ENCODE measurements around the gene MCF2L. TPM values are rescaled to one million over a fixed set of nuclear protein-coding genes. Genes with fewer than 3 reads are reported as not detected.
"Not testable (repeated sequence)": the region's sequence is repeated elsewhere in the genome, so short reads cannot be mapped to it uniquely, and the experiment has no call there.

The MCF2L gene
- total RNA-seq, 2 experiments from 2014 or later: 6.5 to 7.4 TPM

DNA sequence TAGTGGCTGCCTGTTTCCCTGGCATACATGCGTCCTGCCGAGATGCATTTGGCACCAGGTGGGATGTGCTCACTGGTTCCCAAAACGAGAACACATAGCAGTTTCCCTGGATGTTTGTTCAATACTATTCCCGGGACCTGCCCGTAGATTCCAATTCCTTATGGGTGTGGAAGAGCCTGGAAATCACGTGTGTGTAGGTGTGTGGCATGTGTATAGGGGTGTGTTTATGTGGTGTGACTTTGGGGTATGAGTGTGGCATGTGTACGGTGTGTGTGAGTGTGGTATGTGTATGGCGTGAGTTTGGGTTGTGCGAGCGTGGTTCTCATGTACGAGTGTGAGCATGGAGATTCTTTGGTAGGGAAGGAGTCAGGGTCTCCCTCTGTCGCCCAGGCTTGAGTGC is 133.7 kb downstream of the MCF2L start:
- Mint-ChIP-seq H3K4me1 (ENCODE audit: low read depth) (no peaks in the 10 kb centered on the region), H3K27me3 (ENCODE audit: low read depth) (no peaks in the 10 kb centered on the region), H3K27ac (no peak overlapping the region), H3K9me3 (no peaks in the 10 kb centered on the region), H3K4me3 (no peak overlapping the region), H3K36me3 (ENCODE audit: low read depth) (no peaks in the 10 kb centered on the region)
- DNase-seq: no peak
- CTCF ChIA-PET: no interaction called here
- intact Hi-C loops (cut with micrococcal nuclease): no loop called here

DNA sequence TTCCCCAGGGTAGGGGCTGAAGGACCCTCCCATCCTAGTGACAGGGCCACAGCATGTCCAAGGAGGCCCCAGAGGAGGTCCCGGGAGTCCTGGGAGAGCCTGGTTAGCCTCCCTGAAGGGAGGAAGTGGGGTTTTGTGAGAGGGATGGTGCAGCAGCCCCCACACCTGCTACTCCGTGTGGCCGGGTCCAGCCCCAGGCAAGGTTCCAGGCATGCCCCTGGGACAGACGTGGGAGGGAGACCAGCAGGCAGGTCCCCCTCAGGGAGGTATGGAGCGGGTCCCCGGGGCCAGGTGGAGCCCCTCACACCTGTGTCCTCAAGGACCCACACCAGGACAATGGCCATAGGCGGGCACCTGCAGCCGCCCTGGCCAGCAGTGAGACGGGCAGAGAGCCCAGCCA is 134.6 kb downstream of the MCF2L start:
- DNase-seq: no peak
- no peaks in the 10 kb centered on the region for H3K27me3 Mint-ChIP-seq (ENCODE audit: low read depth)
- intact Hi-C loops (cut with micrococcal nuclease): no loop called here
- no peak overlapping the region for H3K27ac Mint-ChIP-seq
- H3K9me3 Mint-ChIP-seq: no peaks in the 10 kb centered on the region
- CTCF ChIA-PET: no interaction called here
- H3K36me3 Mint-ChIP-seq (ENCODE audit: low read depth): no peaks in the 10 kb centered on the region
- no peak overlapping the region for H3K4me3 Mint-ChIP-seq
- H3K4me1 Mint-ChIP-seq (ENCODE audit: low read depth): no peaks in the 10 kb centered on the region

DNA sequence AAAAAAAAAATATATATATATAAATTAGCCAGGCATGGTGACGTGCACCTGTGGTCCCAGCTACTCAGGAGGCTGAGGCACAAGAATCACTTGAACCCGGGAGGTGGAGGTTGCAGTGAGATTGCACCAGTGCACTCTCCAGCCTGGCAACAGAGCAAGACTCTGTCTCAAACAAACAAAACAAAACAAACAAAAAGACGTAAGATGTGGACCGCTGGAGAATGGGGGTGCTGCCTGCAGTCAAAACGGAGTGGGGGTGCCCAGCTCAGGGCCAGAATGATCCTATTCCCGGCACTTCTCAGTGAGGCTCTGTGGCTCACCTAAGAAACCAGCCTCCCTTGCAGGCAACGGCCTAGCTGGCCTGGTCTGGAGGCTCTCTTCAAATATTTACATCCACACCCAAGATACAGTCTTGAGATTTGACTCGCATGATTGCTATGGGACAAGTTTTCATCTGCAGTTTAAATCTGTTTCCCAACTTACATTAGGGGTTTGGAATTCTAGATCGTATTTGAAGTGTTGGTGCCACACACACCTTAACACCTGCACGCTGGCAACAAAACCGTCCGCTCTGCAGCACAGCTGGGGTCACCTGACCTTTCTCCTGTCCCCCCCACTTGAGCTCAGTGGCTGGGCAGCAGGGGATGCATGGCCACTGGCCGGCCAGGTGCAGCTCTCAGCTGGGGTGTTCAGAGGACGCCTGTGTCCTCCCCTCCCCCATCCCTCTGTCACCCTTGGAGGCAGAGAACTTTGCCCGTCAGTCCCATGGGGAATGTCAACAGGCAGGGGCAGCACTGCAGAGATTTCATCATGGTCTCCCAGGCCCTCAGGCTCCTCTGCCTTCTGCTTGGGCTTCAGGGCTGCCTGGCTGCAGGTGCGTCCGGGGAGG is 136.3 kb downstream of the MCF2L start, which contains the start of gene F7:
TSS of gene F7 (plus strand) at position 760 of the 889 bp plus-strand sequence. CDS start at position 811, 51 bp downstream.
- no peaks in the 10 kb centered on the region for H3K36me3 Mint-ChIP-seq (ENCODE audit: low read depth)
- no peak within 1 kb of the TSS for H3K4me3 Mint-ChIP-seq
- no peaks in the 10 kb centered on the region for H3K9me3 Mint-ChIP-seq
- H3K27me3 Mint-ChIP-seq (ENCODE audit: low read depth): peaks cover 3% of the 10 kb centered on the region
- no peak within 1 kb of the TSS for H3K27ac Mint-ChIP-seq
- H3K4me1 Mint-ChIP-seq (ENCODE audit: low read depth): peaks cover 4% of the 10 kb centered on the region
- intact Hi-C loops (cut with micrococcal nuclease): no loop called here
- no peak for DNase-seq
- CTCF ChIA-PET: no interaction called here

DNA sequence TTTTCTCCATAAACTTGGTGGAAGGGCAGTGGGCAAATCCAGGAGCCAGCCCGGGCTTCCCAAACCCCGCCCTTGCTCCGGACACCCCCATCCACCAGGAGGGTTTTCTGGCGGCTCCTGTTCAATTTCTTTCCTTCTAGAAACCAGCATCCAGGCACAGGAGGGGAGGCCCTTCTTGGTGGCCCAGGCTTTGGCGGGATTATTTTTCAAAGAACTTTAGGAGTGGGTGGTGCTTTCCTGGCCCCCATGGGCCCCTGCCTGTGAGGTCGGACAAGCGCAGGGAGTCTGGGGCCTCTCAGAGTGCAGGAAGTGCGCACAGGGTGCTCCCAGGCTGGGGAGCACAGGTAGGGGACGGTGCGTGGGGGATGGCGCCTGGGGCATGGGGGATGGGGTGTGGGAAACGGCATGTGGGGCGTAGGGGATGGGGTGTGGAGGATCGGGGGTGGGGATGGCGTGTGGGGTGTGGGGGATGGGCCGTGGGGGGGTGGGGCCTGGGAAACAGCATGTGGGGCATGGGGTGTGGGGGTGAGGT is 137.0 kb downstream of the MCF2L start:
- DNase-seq: no peak
- Mint-ChIP-seq H3K4me1 (ENCODE audit: low read depth) (peaks cover 4% of the 10 kb centered on the region), H3K27ac (no peak overlapping the region), H3K27me3 (ENCODE audit: low read depth) (peaks cover 3% of the 10 kb centered on the region), H3K4me3 (no peak overlapping the region), H3K9me3 (no peaks in the 10 kb centered on the region), H3K36me3 (ENCODE audit: low read depth) (no peaks in the 10 kb centered on the region)
- intact Hi-C loops (cut with micrococcal nuclease): no loop called here
- CTCF ChIA-PET: no interaction called here

DNA sequence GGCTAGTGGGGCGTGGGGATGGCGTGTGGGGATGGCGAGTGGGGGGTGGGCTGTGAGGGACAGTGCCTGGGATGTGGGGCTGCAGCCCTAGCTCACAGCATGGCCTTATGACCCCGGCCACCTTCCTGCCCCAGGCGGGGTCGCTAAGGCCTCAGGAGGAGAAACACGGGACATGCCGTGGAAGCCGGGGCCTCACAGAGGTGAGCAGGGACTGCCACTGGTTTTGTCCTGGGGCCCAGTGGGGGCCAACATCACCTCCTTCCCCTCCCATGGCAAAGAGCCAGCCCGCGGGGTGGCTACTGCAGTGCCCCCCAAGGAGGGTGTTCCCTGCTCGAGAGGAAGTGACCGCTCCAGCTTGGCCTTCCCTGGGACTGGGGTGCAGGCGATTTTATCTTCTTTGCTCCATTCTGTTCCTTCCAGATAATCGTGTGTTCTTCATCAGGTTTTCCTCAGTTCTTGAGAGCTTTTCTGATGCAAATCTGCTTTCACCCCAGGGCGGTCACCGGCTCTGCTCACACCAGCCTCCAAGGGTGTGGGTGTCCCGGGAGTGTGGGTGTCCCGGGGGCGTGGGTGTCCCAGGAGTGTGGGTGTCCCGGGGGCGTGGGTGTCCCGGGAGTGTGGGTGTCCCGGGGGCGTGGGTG is 137.8 kb downstream of the MCF2L start:
- intact Hi-C loops (cut with micrococcal nuclease): no loop called here
- H3K4me1 Mint-ChIP-seq (ENCODE audit: low read depth): peaks cover 4% of the 10 kb centered on the region
- no peak overlapping the region for H3K27ac Mint-ChIP-seq
- no peak overlapping the region for H3K4me3 Mint-ChIP-seq
- no peak for DNase-seq
- no peaks in the 10 kb centered on the region for H3K36me3 Mint-ChIP-seq (ENCODE audit: low read depth)
- CTCF ChIA-PET: no interaction called here
- peaks cover 3% of the 10 kb centered on the region for H3K27me3 Mint-ChIP-seq (ENCODE audit: low read depth)
- H3K9me3 Mint-ChIP-seq: no peaks in the 10 kb centered on the region

DNA sequence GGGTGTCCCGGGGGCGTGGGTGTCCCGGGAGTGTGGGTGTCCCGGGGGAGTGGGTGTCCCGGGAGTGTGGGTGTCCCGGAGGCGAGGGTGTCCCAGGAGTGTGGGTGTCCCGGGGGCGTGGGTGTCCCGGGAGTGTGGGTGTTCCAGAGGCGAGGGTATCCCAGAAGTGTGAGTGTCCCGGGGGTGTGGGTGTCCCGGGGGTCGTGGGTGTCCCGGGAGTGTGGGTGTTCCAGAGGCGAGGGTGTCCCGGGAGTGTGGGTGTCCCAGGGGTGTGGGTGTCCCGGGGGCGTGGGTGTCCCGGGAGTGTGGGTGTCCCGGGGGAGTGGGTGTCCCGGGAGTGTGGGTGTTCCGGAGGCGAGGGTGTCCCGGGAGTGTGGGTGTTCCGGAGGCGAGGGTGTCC is 139.5 kb downstream of the MCF2L start:
- DNase-seq; H3K4me3 Mint-ChIP-seq; H3K9me3 Mint-ChIP-seq; H3K27me3 Mint-ChIP-seq (ENCODE audit: low read depth); CTCF ChIA-PET; intact Hi-C loops (cut with micrococcal nuclease); H3K36me3 Mint-ChIP-seq (ENCODE audit: low read depth); H3K4me1 Mint-ChIP-seq (ENCODE audit: low read depth); H3K27ac Mint-ChIP-seq: not testable (repeated sequence)

DNA sequence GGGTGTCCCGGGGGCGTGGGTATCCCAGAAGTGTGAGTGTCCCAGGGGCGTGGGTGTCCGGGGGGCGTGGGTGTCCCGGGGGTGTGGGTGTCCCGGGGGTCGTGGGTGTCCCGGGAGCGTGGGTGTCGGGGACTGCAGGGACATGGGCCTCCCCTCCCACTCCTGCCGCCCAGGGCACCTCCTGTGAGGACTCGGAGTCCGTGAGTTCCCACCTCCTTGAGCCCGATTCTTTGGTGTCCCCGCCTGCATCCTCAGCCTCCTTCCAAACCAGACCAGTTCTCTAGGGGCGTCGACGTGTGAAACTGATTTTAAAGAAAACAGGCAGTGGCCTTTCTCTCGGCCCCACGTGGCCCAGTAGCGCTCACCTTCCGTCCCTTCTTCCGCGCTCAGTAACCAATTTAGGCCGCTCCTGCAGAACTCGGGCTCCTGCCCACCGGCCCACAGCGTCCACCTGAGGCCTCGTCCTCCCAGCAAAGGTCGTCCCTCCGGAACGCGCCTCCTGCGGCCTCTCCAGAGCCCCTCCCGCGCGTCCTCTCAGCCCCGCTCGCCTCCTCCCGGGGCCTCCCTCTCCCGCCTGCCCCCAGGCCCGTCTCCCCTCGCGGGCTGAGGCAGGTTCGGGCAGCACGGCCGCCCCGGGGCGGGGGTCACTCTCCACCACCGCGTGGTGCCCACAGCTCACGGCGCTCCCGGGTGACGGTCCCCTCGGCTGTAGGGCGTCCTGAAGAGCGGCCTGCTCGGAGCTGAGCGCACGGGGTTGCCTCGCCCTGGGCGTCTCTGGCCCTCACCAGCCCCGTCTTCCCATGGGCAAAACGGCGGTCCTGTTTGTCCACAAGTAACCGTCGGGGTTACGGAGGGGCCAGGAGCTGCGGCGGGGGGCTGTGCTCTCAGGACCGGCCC is 140.4 kb downstream of the MCF2L start:
- H3K4me3 Mint-ChIP-seq: peak overlapping the region; percentile 38
- H3K9me3 Mint-ChIP-seq: no peaks in the 10 kb centered on the region
- DNase-seq: no peak
- CTCF ChIA-PET: no interaction called here
- no peak overlapping the region for H3K27ac Mint-ChIP-seq
- H3K36me3 Mint-ChIP-seq (ENCODE audit: low read depth): no peaks in the 10 kb centered on the region
- peaks cover 3% of the 10 kb centered on the region for H3K27me3 Mint-ChIP-seq (ENCODE audit: low read depth)
- H3K4me1 Mint-ChIP-seq (ENCODE audit: low read depth): peaks cover 4% of the 10 kb centered on the region
- intact Hi-C loops (cut with micrococcal nuclease): loop anchor here (5.0 kb wide), 1 partner anchor 43 kb away; no protein-coding TSS in a partner anchor

DNA sequence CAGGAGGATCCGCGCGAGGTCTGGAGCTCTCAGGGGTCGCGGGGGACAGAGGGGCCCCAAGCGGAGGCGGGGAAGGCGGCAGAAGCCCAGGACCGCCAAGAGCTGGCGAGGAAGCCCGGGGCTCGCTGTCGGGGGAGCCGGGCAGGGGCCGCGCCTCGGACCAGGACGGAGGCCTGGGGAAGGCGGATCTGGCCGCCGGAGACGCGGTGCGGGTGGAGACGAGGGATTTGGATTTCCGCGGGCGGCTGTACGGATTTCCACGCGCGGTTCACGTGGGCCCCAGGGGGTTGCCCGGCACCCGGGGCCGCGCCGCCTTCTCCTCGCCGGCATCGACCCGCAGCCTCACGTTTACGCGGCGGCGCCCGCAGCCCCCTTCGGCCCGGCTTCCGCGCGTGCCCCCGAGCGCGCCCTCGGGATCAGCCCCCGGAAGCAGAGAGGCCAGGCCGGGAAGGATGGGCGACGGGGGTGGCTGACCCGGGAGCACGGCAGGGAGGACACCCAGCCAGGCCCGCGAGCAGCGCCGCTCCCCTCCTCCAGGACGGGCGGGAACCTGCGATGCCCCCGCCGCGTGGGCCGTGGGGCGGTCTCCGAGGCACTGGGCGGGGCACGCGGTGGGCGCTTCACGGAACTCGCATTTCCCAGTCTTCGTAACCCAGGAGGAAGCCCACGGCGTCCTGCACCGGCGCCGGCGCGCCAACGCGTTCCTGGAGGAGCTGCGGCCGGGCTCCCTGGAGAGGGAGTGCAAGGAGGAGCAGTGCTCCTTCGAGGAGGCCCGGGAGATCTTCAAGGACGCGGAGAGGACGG is 141.2 kb downstream of the MCF2L start:
- H3K27me3 Mint-ChIP-seq (ENCODE audit: low read depth): peaks cover 3% of the 10 kb centered on the region
- CTCF ChIA-PET: no interaction called here
- H3K4me3 Mint-ChIP-seq: peak overlapping the region; percentile 38
- no peak overlapping the region for H3K27ac Mint-ChIP-seq
- intact Hi-C loops (cut with micrococcal nuclease): loop anchor here (5.0 kb wide), 1 partner anchor 42 kb away; no protein-coding TSS in a partner anchor
- peak; percentile 16 for DNase-seq
- peaks cover 4% of the 10 kb centered on the region for H3K4me1 Mint-ChIP-seq (ENCODE audit: low read depth)
- H3K36me3 Mint-ChIP-seq (ENCODE audit: low read depth): no peaks in the 10 kb centered on the region
- no peaks in the 10 kb centered on the region for H3K9me3 Mint-ChIP-seq

DNA sequence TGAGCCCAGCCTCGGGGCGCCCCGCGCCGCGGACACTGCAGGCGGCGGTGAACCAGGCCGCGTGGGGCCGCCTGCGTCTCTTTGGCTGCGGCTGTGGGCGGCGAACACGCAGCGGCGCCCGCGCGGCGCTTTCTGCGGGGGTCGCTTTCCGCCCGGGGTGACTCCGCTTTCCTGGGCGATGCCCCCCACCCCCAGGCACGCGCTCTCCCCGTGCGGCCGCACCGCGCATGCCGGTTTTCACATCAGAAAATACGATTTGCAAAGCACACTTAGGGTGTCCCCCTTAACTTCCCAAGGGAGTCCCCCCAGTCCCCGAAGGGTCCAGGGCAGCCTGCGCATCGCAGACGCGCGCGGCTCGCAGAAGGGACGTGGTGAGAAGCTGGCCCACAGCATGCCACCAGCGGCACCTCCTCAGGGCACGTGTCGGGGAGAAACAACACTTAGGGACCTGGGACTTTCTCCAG is 141.9 kb downstream of the MCF2L start:
- Mint-ChIP-seq H3K4me1 (ENCODE audit: low read depth) (peaks cover 4% of the 10 kb centered on the region), H3K27me3 (ENCODE audit: low read depth) (peaks cover 3% of the 10 kb centered on the region), H3K27ac (no peak overlapping the region), H3K4me3 (peak overlapping the region; percentile 24), H3K36me3 (ENCODE audit: low read depth) (no peaks in the 10 kb centered on the region), H3K9me3 (no peaks in the 10 kb centered on the region)
- intact Hi-C loops (cut with micrococcal nuclease): loop anchor here (5.0 kb wide), 1 partner anchor 41 kb away; no protein-coding TSS in a partner anchor
- CTCF ChIA-PET: no interaction called here
- peak; percentile 3 for DNase-seq

DNA sequence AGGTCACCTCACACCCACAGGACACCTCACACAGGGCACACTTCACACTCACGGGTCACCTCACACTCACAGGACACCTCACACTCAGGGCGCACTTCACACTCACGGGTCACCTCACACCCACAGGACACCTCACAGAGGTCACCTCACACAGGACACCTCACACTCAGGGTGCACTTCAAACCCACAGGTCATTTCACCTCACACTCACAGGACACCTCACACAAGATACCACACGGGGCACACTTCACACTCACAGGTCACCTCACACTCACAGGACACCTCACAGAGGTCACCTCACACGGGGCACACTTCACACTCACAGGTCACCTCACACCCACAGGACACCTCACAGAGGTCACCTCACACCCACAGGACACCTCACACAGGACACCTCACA is 142.8 kb downstream of the MCF2L start:
- H3K9me3 Mint-ChIP-seq, CTCF ChIA-PET: not testable (repeated sequence)
- intact Hi-C loops (cut with micrococcal nuclease): loop anchor here (5.0 kb wide), 1 partner anchor 40 kb away; no protein-coding TSS in a partner anchor

DNA sequence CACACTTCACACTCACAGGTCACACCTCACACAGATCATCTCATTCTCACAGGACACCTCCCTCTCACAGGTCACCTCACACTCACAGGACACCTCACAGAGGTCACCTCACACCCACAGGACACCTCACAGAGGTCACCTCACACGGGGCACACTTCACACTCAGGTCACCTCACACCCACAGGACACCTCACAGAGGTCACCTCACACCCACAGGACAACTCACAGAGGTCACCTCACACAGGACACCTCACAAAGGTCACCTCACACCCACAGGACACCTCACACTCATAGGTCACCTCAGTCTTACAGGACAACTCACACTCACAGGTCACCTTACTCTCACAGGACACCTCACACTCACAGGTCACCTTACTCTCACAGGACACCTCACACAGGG is 143.5 kb downstream of the MCF2L start:
- H3K4me3 Mint-ChIP-seq; DNase-seq; H3K27ac Mint-ChIP-seq; H3K36me3 Mint-ChIP-seq (ENCODE audit: low read depth); H3K27me3 Mint-ChIP-seq (ENCODE audit: low read depth); CTCF ChIA-PET; H3K4me1 Mint-ChIP-seq (ENCODE audit: low read depth); H3K9me3 Mint-ChIP-seq: not testable (repeated sequence)
- intact Hi-C loops (cut with micrococcal nuclease): loop anchor here (5.0 kb wide), 1 partner anchor 40 kb away; no protein-coding TSS in a partner anchor

More for the DNA sequence above, 142.8 kb downstream of the MCF2L start:
- not testable (repeated sequence) for H3K36me3 Mint-ChIP-seq (ENCODE audit: low read depth); H3K27ac Mint-ChIP-seq; H3K4me1 Mint-ChIP-seq (ENCODE audit: low read depth); H3K4me3 Mint-ChIP-seq; H3K27me3 Mint-ChIP-seq (ENCODE audit: low read depth)
- DNase-seq: peak; percentile 1
